Prostate gland (tissue), 2 donors: ENCODE data around the gene IREB2.

ENCODE experiments used
- CTCF ChIP-seq, 4 experiments: fragments of 200-600 bp in 2 of 4; fragments of 450-650 bp in 2 of 4; sonication (generic) in 2 of 4; IDR thresholded peaks; 1 replicate in 3 of 4; 2 replicates in 1 of 4; pipeline ENCODE4 v1.5.1; 2016 to 2019; ENCODE audit warnings: antibody characterized with exemption in 4 of 4, mild to moderate bottlenecking in 2 of 4, moderate library complexity in 2 of 4
- POLR2A ChIP-seq: fragments of 450-650 bp; IDR thresholded peaks from one replicate; pipeline ENCODE4 v1.6.1; 2016; ENCODE audit warnings: antibody characterized with exemption, mild to moderate bottlenecking
- POLR2AphosphoS5 ChIP-seq: sonication (generic); formaldehyde crosslinking; IDR thresholded peaks from one replicate; pipeline ENCODE4 v1.6.1; 2017; ENCODE audit warnings: antibody characterized with exemption

- TF ChIP-seq CTCF (IDR thresholded peaks at IDR 0.05) (no peak), POLR2A (no peak), POLR2AphosphoS5 (no peak)
Measured at GRCh38 chr15:78448441-78449219, 10.6 kb downstream of the IREB2 start.
